NCI-H82 treated with DMSO at 0.1 percent for 48 hours (cell line): ENCODE results near the gene HESX1.

ENCODE experiments used
- DNase-seq: peaks from one replicate; lab custom pipeline; 2025; ENCODE audit not compliant: unreplicated experiment; lab: John Stamatoyannopoulos, UW

Gene HESX1

GRCh38 chr3:57168151-57168550 is 31.6 kb downstream of the HESX1 start:
- DNase-seq: no peak

GRCh38 chr3:57166660-57167059 is 33.1 kb downstream of the HESX1 start:
- no peak for DNase-seq

DNA sequence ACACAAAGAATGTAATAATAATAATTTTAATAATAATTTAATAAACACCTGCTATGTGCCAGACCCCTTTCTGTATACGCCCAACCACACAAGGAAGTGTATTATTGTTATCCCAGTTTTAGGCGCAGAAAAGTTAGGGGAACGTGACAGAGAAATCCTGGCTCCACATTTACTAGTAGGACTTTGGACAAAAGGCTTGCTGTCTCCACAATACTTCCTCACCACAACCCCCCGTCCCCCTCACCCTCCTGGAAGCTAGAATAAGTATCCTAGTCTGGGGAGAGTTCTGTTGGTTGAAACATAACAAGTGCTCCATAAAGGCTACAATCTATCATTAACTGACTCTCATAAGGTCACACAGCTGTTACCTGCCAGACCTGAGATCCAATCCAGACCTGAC is 34.1 kb downstream of the HESX1 start:
- no peak for DNase-seq

GRCh38 chr3:57164657-57165573 is 34.9 kb downstream of the HESX1 start, which contains the start of gene IL17RD:
TSS of gene IL17RD (minus strand) at chr3:57165353. CDS start at chr3:57165286, 67 bp downstream.
- peak; percentile 37 for DNase-seq

GRCh38 chr3:57164217-57164656 is 35.5 kb downstream of the HESX1 start:
- DNase-seq: no peak

DNA sequence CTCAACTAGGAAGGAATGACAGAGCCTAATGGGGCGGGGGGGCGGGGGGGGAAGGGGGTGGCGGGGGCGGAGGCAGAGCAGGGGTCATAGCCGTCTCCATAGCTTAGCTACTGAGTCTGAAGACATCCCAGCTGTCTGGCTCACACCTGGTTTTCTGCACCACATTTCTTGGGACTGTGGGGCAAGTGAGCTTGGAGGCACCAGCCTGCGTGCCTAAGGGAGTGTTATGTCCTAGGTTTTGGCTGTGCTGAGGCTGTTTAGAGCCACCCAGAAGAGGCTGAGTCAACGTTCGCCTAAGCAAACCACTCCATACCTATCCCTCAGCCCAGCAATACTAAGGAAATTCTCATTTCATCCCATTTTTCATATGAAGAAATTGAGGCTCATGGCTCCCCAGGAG is 36.0 kb downstream of the HESX1 start:
- DNase-seq: no peak

DNA sequence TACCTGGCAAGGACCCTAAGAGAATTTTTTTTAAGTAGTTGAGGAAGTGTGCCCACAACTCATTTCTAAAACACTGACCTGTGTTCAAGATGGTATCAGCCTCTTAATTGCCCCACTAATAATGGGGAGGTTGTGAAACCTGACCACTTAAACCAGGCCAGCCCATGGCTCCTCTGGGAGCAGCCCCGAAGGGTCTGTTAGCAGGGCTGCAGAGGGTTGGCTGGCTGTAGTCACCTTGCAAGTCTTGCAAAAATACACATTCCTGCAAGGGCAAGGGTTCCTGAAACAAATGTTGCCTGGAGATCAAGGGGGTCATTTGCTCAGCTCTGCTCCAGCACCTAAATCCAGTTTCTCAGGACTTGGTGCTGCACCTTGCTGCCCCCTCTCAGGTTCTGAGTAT is 37.9 kb downstream of the HESX1 start:
- no peak for DNase-seq

DNA sequence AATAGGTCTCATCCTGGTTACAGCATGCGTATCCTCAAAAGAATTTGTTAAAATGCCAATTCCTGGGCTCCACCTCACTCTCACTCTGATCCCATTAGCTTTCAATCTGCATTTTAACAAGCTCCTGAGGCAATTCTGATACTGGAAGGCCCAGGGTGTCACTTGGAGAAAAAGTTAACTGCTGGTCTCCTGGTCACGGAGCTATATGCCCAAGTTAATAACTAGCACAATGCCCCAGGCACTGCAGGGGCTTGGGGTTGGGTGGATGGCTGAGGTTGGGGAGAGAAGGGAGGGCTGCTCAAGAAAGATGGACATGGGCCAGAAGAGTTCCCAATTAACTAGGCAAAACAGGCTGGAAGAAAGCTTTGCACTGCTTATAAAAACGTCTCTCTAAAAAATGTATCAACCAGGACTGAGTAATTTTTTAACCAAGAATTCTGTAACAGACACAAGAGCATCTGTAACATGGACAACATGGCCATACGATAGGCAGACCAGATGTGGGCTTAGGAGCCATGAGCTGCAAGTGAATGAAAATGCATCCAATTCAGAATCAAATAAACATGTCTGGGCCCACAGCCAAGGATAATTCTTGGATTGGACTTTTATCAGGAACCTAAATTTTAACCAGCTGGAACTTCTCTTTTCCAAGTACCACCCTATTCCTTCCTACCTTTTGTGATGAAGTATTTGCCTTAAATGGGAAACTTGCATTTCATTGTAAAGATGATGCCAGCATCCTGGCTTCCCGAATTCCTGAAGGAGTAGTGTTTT is 38.8 kb downstream of the HESX1 start:
- no peak for DNase-seq

- no peak for DNase-seq
Observed at GRCh38 chr3:57160076-57160764, 39.6 kb downstream of the HESX1 start.

GRCh38 chr3:57158813-57159738 is 40.7 kb downstream of the HESX1 start:
- DNase-seq: no peak

DNA sequence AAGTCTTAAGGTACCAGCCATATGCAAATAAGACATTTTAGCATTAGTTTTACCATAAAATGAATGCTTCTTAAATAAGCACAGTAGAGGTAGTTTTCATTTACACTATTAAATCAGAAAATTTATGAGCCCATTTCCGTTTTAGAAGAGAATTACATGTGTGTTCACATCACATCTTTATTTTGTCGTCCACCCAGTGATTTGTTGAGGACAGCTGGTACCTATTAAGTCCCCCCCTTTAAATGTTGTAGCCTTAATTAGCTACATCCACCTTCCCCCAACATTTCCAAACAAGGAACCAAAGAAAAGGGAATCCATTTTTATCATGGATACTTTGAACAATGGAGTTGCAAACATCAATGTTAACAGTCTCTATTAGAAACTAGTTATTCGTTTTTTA is 41.5 kb downstream of the HESX1 start:
- no peak for DNase-seq

DNA sequence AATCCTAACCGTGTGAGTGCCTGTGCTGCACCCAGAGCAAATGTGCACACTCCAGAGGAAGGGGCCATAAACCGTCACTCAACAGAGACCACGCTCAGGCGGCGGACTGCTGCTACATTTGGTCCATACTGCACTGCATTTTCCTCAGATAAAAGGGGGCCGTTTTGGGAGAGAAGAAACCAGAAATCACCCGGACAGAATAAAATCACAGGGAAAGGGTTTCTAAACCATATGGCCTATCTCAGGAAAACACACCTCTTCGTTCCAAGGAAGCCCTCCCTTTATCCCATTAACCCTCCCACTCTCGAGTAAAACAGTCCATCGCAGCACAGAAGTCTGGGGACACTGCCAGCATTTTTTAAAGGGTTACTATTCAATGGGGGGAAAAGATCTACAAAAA is 42.2 kb downstream of the HESX1 start:
- no peak for DNase-seq

DNA sequence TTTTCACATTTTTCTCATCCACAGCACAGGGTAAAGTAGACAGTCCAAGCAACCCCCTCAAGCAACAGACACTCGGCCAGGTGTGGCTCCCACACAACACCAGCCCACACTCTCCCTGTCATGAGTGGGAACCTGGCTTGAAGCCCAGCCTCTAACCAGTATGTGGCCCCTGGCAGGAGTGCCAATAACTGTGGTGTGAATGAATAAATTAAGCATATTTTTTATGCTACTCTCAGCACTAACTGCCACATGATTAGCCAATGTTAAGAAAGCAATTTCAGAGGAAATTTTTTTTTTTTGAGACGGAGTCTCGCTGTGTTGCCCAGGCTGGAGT is 44.5 kb downstream of the HESX1 start:
- DNase-seq: no peak

DNA sequence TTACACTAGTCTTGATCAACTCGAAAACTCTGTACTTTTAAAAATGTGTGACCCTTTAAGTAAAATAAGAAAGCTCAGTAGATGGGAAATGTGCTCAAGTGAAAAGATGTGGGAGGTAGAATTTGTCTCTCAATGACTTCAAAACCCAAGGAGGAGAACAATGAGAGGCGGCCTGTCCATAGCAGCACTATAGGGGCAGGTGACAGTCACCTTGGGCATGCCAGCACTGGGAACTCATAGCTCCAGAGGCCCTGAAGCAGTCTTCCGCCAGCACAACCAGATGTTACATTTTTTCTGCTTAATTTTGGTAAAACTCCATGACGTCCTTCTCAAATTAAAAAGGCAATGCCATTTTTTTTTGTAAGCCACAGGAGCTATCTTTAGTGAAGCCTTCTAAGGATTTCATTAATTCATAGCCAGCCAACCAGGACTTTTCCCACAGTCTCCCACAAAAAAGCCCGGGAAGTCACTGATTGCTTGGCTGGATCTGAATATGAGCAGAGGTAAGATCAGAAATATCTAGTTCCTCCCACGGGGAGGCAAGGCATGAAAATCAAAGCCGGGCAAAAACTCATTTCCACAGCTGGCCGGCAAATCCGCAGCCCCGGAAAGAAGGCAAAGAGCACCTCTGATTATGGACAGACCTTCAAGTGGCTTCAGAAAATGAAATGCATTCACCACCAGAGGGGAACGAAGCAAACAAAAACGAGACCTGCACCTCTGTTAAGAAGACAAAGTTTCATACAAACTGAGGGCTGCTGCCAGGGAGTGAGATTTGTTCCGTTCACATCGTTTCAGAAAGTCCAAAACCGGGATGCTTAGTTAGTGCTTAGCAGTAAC is 45.1 kb downstream of the HESX1 start:
- no peak for DNase-seq

- DNase-seq: no peak
Observed at GRCh38 chr3:57152151-57153143, 47.3 kb downstream of the HESX1 start.

DNA sequence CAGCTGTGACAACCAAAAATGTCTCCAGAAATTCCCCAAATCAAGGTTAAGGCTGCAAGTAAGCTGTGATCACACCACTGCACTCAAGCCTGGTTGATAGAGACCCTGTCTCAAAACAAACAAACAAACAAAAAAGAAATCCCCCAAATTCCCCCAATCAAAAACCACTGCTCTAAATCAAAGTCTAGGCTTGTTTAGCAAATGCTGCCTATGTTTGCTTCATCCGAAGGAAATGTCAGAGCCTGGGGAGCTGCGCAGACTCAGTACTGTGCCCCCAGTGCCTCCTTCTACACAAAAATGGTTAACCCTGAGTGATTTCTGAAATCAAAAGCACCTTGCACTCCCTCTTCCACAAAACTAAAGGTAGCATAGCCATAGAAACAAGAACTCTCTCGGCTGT is 48.0 kb downstream of the HESX1 start:
- DNase-seq: no peak

- no peak for DNase-seq
Observed at GRCh38 chr3:57151021-57151449, 48.7 kb downstream of the HESX1 start.

GRCh38 chr3:57150113-57150581 is 49.6 kb downstream of the HESX1 start:
- no peak for DNase-seq
